GM18870 (cell line): ENCODE measurements around the gene SCD5.

Source experiments
- ATAC-seq: cut with Tn5 transposase; IDR thresholded peaks from one replicate; pipeline ENCODE4 v1.9.1; 2021; ENCODE audit warnings: moderate library complexity; ENCODE audit not compliant: unreplicated experiment

Gene SCD5

GRCh38 chr4:82739287-82740190 lies 59.1 kb downstream of the SCD5 start:
- peak; percentile 69 for ATAC-seq

GRCh38 chr4:82737354-82737753 lies 61.2 kb downstream of the SCD5 start:
- ATAC-seq = no peak

GRCh38 chr4:82733636-82734035 lies 65.0 kb downstream of the SCD5 start:
- ATAC-seq = no peak

- no peak for ATAC-seq
Observed at GRCh38 chr4:82728301-82728700, 70.3 kb downstream of the SCD5 start.

GRCh38 chr4:82726596-82726995 lies 72.0 kb downstream of the SCD5 start:
- no peak for ATAC-seq

GRCh38 chr4:82721819-82722423 lies 76.7 kb downstream of the SCD5 start:
- ATAC-seq = no peak

GRCh38 chr4:82718162-82718940 lies 80.2 kb downstream of the SCD5 start:
- no peak for ATAC-seq

GRCh38 chr4:82715731-82716617 lies 82.6 kb downstream of the SCD5 start:
- ATAC-seq = no peak

GRCh38 chr4:82713856-82714255 lies 84.7 kb downstream of the SCD5 start:
- ATAC-seq = no peak

- no peak for ATAC-seq
Observed at GRCh38 chr4:82712561-82712960, 86.0 kb downstream of the SCD5 start.

GRCh38 chr4:82711158-82711785 lies 87.3 kb downstream of the SCD5 start:
- no peak for ATAC-seq

- no peak for ATAC-seq
Observed at GRCh38 chr4:82710197-82710929, 88.2 kb downstream of the SCD5 start.

GRCh38 chr4:82708982-82709381 lies 89.6 kb downstream of the SCD5 start:
- ATAC-seq = no peak

- ATAC-seq = no peak
Observed at GRCh38 chr4:82706349-82707000, 92.1 kb downstream of the SCD5 start.

- no peak for ATAC-seq
Observed at GRCh38 chr4:82705928-82706300, 92.7 kb downstream of the SCD5 start.

GRCh38 chr4:82705169-82705927 lies 93.2 kb downstream of the SCD5 start:
- no peak for ATAC-seq

- no peak for ATAC-seq
Observed at GRCh38 chr4:82704156-82704555, 94.4 kb downstream of the SCD5 start.

- ATAC-seq = no peak
Observed at GRCh38 chr4:82698412-82698811, 100.2 kb downstream of the SCD5 start.
